ENCODE measurements around the gene TET1.
A peak's percentile ranks its signal among the peaks of the same experiment; 100 is the strongest.
"Not testable (repeated sequence)": the region's sequence is repeated elsewhere in the genome, so short reads cannot be mapped to it uniquely, and the experiment has no call there.

The TET1 gene

GRCh38 chr10:68560186-68560942 is at the start of gene TET1:
Gene TET1, plus strand, starts transcription at chr10:68560337. Its CDS starts 12,002 bp downstream, at chr10:68572339.
- DNase-seq, result peak in 1 of 2 experiments; percentile 47

GRCh38 chr10:68516216-68516615 is 43.9 kb upstream of the TET1 start:
- DNase-seq, result not testable (repeated sequence)

GRCh38 chr10:68516766-68517165 is 43.4 kb upstream of the TET1 start:
- DNase-seq, result no peak

GRCh38 chr10:68517188-68517587 is 42.9 kb upstream of the TET1 start:
- no peak for DNase-seq

GRCh38 chr10:68518609-68519008 is 41.5 kb upstream of the TET1 start:
- DNase-seq, result not testable (repeated sequence)

- DNase-seq, result not testable (repeated sequence)
Observed at GRCh38 chr10:68525490-68526038, 34.6 kb upstream of the TET1 start.

GRCh38 chr10:68526634-68527307 is 33.4 kb upstream of the TET1 start:
- peak in 1 of 2 experiments; percentile 14 for DNase-seq

- no peak for DNase-seq
Observed at GRCh38 chr10:68536973-68537372, 23.2 kb upstream of the TET1 start.

- DNase-seq, result no peak
Observed at GRCh38 chr10:68537796-68538195, 22.3 kb upstream of the TET1 start.

- DNase-seq, result no peak
Observed at GRCh38 chr10:68543004-68543918, 16.9 kb upstream of the TET1 start.

GRCh38 chr10:68550747-68551411 is 9.3 kb upstream of the TET1 start:
- DNase-seq, result peak in 1 of 2 experiments; percentile 55

GRCh38 chr10:68553138-68553537 is 7.0 kb upstream of the TET1 start:
- no peak for DNase-seq

- DNase-seq, result no peak
Observed at GRCh38 chr10:68553599-68553998, 6.5 kb upstream of the TET1 start.

GRCh38 chr10:68558478-68558877 is 1.7 kb upstream of the TET1 start:
- no peak for DNase-seq

- no peak for DNase-seq
Observed at GRCh38 chr10:68559251-68559650, 886 bp upstream of the TET1 start.

GRCh38 chr10:68559841-68560185 is 324 bp upstream of the TET1 start:
- no peak for DNase-seq

GRCh38 chr10:68560943-68561864 is 1.1 kb downstream of the TET1 start:
- DNase-seq, result peak in 1 of 2 experiments; percentile 32

- DNase-seq, result peak in 1 of 2 experiments; percentile 7
Observed at GRCh38 chr10:68561865-68562649, 1.9 kb downstream of the TET1 start.

GRCh38 chr10:68562661-68563570 is 2.8 kb downstream of the TET1 start:
- DNase-seq, result no peak
